VCaP (cell line): Measurements from ENCODE around the gene CCHCR1.

ENCODE experiments used
- H3K27ac ChIP-seq: fragments of 450-650 bp; 2 replicates; pipeline ENCODE4 v1.5.1; 2017
- TF ChIP-seq, protein P1 (sequence below): fragments of 450-650 bp; conservative IDR thresholded peaks from 2 replicates; pipeline ENCODE4 v1.5.1; 2017; ENCODE audit warnings: mild to moderate bottlenecking, moderate library complexity

CCHCR1 gene

GRCh38 chr6:31161216-31162126 lies 3.9 kb upstream of the CCHCR1 start:
- H3K27ac ChIP-seq = no peak overlapping the region
- TF ChIP-seq, protein P1, sequence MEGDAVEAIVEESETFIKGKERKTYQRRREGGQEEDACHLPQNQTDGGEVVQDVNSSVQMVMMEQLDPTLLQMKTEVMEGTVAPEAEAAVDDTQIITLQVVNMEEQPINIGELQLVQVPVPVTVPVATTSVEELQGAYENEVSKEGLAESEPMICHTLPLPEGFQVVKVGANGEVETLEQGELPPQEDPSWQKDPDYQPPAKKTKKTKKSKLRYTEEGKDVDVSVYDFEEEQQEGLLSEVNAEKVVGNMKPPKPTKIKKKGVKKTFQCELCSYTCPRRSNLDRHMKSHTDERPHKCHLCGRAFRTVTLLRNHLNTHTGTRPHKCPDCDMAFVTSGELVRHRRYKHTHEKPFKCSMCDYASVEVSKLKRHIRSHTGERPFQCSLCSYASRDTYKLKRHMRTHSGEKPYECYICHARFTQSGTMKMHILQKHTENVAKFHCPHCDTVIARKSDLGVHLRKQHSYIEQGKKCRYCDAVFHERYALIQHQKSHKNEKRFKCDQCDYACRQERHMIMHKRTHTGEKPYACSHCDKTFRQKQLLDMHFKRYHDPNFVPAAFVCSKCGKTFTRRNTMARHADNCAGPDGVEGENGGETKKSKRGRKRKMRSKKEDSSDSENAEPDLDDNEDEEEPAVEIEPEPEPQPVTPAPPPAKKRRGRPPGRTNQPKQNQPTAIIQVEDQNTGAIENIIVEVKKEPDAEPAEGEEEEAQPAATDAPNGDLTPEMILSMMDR = no peak

DNA sequence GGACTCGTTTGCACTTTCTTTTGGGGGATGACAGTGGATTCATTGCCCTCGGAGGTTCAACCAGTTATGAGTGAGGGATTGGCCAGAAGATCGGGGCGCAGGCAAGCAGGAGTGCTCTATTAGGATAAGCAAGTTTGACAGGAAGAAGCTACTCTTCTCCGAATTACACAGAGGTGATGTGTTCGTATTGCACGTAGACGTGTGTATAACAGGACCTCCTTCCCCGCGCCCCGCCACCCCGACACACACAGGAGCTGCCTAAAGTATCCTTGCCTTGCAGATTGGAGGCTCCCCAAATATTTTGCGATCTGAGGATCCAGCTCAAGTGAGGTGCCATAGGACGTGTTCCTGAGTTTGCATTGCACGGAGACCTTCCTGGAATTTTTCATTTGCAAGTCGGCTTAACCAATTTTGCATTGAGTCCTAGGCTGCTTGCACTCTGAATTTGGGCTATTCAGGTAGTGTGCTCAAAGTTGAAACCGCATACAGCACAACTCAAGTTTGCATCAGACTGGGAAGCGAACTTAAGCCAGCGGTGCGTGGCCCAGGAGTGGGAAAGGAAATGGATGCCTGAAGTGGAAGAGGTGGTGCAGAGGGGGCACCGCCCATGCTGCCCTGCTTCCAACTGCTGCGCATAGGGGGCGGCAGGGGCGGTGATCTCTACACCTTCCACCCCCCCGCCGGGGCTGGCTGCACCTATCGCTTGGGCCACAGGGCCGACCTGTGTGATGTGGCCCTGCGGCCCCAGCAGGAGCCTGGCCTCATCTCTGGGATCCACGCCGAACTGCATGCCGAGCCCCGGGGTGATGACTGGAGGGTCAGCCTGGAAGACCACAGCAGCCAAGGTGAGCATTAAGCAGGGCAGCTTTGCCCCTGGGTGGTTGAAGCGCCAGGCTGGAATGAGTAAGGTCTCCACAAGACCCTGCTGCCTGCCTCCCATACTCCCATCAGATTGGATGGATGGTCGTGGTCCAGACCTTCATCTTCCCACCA lies 1.6 kb upstream of the CCHCR1 start:
- TF ChIP-seq, protein P1 = no peak
- H3K27ac ChIP-seq = peak overlapping the region; percentile 74

DNA sequence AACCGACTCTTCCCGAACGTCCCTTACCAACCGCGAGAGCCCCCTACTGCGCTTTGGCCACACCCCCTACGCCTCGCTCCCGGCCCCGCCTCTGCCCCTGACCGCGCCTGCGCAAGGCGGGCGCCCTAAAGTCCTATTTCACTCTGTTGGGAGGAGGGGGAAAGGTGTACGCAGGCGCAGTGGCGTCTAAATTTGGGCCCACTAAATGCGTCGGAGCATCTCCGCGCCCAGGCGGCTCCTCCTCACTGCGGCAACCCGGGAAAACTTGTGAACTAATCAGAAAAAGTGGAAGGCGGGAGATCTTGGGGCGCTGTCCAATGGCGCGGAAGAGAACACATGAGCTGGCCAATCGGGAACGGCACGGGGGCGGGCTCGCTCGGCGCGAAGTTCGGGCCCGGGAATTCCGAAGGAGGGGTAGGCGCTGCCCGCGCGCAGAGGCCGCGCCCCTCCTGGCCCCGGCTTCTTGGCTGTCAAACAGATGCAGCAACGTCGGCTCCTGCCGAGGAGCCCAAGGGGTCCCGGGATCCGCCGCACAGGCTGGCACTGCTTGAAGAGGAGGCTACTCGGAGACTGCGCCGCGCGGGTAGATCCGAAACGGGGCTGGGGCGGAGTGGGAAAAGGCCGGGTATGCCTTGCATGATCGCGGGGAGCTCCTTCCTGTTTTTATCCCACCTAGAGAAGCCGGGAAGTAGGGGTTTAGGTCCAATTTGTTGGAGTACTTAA lies 699 bp upstream of the CCHCR1 start, which contains the start of gene TCF19:
TCF19 (plus strand) TSS at position 450 of the 723 bp plus-strand sequence. CDS start 881 bp downstream, outside the sequence.
- TF ChIP-seq, protein P1 = no peak
- peak within 1 kb of the TSS; percentile 74 for H3K27ac ChIP-seq

DNA sequence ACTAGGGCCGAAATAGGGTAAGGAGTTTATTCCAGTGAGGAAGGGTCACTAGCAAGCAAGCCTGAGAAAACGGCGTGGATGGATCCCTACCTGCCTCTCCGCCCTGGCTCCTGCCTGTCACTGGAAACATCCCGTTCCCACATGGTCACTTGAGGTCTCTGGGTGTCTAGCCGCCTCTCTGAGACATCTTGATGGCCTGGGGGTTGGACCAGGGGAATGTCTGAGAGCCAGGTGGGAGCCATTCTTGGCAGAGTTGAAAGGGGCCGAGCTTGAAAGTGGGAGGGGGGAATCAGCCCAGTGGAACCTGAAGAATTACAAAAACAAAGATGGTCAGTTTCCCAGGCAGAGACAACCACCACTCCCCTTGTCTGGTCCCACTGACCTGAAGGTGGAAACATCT lies 961 bp downstream of the CCHCR1 start:
- TF ChIP-seq, protein P1 = no peak
- no peak overlapping the region for H3K27ac ChIP-seq

DNA sequence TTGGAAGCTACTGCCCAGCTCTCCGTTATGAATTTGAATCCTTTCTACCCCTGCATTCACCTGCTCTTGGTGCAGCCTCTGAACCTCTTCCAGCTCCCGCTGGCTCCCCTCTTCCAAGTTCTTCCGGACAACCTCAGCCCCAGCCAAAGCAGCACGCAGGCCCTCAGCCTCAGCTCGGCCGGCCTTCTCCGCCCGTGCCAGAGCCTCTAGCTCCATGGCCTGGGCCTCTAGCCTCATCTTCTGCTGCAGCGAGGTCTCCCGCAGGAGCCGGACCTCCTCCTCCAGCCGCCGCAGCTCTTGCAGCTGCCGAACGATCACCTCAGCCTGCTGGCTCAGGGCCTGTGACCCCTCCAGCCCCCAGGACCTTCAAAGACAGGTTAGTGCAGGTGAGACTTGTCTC lies 3.2 kb downstream of the CCHCR1 start:
- TF ChIP-seq, protein P1 = no peak

GRCh38 chr6:31152781-31153180 lies 4.8 kb downstream of the CCHCR1 start:
- TF ChIP-seq, protein P1 = no peak
- no peak overlapping the region for H3K27ac ChIP-seq

More for the DNA sequence above, 3.2 kb downstream of the CCHCR1 start:
- no peak overlapping the region for H3K27ac ChIP-seq
